ENCODE measurements around the gene RBM28. TPM values are rescaled to one million over a fixed set of nuclear protein-coding genes. Genes with fewer than 3 reads are reported as not detected.

RBM28 gene
- total and polyA plus RNA-seq, 8 donors: 8.1 to 319 (median 25.9) TPM

DNA sequence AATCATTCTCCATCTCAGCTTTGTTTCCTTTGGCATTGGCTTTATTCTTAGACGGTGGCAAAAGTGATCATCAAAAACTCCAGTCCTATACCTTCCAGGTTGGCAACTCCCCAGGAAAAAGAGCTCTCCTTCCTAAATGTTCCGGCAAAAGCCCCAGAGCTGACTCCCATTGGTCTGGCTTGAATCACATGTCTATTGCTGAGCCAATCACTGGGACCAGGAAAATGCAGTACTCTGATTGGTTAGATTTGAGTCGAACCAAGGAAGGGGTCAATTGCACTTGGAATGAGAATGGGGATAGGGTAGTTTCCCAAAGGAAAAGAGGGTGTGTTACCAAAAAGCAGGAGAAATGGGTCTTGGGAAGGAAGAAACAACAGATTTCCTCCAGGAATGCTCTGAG lies 80.3 kb downstream of the RBM28 start:
- no peak for DNase-seq
- H3K9me3 ChIP-seq: no peaks in the 10 kb centered on the region
- H3K4me3 ChIP-seq: no peak overlapping the region
- peak overlapping the region in 2 of 5 donors; percentile 22 to 48 for H3K27ac ChIP-seq
- H3K4me1 ChIP-seq: peaks cover 27 to 57% (median 42%) of the 10 kb centered on the region in 4 donors
- H3K27me3 ChIP-seq: no peaks in the 10 kb centered on the region
- intact Hi-C loops (cut with DNase I; ENCODE audit: low total_unique reads): no loop called here
- H3K36me3 ChIP-seq: no peaks in the 10 kb centered on the region
- 65 to 81% (median 74%) methylated on average over 3 of the region's 3 CpGs for WGBS, 5 donors
- no peak for TF ChIP-seq POLR2AphosphoS5 (IDR thresholded peaks at IDR 0.05)
- no peak for TF ChIP-seq EP300 (IDR thresholded peaks at IDR 0.05)
- no peak for TF ChIP-seq POLR2A (IDR thresholded peaks at IDR 0.05)
- TF ChIP-seq, protein P1, sequence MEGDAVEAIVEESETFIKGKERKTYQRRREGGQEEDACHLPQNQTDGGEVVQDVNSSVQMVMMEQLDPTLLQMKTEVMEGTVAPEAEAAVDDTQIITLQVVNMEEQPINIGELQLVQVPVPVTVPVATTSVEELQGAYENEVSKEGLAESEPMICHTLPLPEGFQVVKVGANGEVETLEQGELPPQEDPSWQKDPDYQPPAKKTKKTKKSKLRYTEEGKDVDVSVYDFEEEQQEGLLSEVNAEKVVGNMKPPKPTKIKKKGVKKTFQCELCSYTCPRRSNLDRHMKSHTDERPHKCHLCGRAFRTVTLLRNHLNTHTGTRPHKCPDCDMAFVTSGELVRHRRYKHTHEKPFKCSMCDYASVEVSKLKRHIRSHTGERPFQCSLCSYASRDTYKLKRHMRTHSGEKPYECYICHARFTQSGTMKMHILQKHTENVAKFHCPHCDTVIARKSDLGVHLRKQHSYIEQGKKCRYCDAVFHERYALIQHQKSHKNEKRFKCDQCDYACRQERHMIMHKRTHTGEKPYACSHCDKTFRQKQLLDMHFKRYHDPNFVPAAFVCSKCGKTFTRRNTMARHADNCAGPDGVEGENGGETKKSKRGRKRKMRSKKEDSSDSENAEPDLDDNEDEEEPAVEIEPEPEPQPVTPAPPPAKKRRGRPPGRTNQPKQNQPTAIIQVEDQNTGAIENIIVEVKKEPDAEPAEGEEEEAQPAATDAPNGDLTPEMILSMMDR (IDR thresholded peaks at IDR 0.05): no peak

DNA sequence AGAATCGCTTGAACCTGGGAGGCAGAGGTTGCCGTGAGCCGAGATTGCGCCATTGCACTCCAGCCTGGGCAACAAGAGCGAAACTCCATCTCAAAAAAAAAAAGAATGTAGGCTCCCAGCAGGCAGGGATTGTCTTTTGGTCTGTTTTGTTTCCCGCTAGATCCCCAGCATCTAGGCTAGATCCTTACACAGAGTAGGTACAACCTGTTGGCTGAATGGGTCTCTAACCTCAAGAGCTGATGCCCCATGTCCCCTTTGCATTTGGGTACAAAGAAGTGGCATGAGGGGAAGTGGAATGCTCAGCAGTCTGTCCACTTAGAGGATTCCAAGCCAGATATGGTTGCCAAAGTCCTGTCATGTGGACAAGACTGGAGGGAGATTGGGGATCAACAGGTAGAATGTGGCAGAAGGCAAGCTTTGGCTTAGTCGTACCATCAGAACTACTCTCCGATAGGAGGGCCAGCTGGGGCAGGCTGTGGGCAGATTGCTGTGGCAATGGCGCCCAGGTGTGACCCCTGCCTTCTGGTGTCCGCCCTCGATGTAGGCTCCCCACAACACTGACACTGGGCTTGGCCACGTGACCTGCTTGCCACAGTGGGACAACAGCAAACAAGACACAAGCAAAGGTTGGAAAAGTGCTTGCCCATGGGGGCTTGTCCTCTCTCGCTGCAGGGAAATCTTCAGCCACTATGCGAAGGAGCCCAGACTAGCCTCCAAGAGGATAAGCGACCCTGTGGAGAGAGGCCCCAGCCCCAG lies 81.3 kb downstream of the RBM28 start:
- Histone ChIP-seq H3K36me3 (no peaks in the 10 kb centered on the region), H3K4me3 (no peak overlapping the region), H3K9me3 (no peaks in the 10 kb centered on the region), H3K27ac (no peak overlapping the region), H3K4me1 (peaks cover 26 to 53% (median 39%) of the 10 kb centered on the region in 4 donors), H3K27me3 (no peaks in the 10 kb centered on the region)
- no peak for DNase-seq
- TF ChIP-seq, protein P1 (IDR thresholded peaks at IDR 0.05): no peak
- no peak for TF ChIP-seq POLR2A (IDR thresholded peaks at IDR 0.05)
- no peak for TF ChIP-seq EP300 (IDR thresholded peaks at IDR 0.05)
- TF ChIP-seq POLR2AphosphoS5 (IDR thresholded peaks at IDR 0.05): no peak
- intact Hi-C loops (cut with DNase I; ENCODE audit: low total_unique reads): no loop called here
- 90 to 97% (median 95%) methylated on average over 15 of the region's 15 CpGs for WGBS, 5 donors

DNA sequence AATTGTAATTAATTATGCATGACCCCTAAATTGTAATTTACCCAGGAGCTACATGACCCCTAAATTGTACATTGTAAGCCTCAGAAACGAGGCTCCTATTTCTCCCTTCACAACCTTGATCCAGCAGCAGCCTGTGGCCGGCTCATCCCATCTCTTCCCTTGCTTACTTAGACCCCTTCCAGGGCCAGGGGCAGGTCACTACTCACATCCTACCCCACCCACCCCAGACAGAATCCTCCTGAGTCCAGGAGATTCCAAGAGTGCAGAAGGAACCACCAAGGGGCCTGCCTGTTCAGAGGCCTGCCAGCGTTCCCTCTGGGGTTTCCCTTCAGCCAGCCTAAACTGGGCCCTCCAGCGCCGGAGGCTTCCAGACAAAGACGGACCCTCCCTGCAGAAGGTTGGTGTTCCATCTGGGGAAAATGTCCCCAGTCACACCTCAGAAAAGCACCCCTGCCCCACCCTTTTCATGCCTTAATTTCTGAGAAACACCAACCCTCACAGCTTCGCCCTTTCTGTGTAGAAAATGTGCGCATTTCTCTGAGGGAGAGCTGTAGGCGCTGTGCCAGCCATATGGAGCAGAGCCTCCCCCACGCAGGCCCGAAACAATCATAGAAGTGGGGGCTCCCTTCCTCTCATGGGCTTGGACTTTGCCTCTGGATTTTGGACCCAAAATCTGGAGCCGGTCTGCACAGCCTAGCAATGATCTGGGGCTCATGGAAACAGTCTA lies 83.5 kb downstream of the RBM28 start:
- H3K27me3 ChIP-seq: no peaks in the 10 kb centered on the region
- TF ChIP-seq POLR2AphosphoS5 (IDR thresholded peaks at IDR 0.05): no peak
- TF ChIP-seq POLR2A (IDR thresholded peaks at IDR 0.05): no peak
- TF ChIP-seq, protein P1 (IDR thresholded peaks at IDR 0.05): no peak
- no peak for TF ChIP-seq EP300 (IDR thresholded peaks at IDR 0.05)
- peaks cover 18 to 39% (median 26%) of the 10 kb centered on the region in 4 donors for H3K4me1 ChIP-seq
- intact Hi-C loops (cut with DNase I; ENCODE audit: low total_unique reads): no loop called here
- no peak overlapping the region for H3K4me3 ChIP-seq
- no peaks in the 10 kb centered on the region for H3K36me3 ChIP-seq
- WGBS, 5 donors: 64 to 83% (median 71%) methylated on average over 10 to 12 of the region's 12 CpGs
- peak overlapping the region; percentile 31 to 69 (median 44) for H3K27ac ChIP-seq
- no peaks in the 10 kb centered on the region for H3K9me3 ChIP-seq
- DNase-seq: no peak

DNA sequence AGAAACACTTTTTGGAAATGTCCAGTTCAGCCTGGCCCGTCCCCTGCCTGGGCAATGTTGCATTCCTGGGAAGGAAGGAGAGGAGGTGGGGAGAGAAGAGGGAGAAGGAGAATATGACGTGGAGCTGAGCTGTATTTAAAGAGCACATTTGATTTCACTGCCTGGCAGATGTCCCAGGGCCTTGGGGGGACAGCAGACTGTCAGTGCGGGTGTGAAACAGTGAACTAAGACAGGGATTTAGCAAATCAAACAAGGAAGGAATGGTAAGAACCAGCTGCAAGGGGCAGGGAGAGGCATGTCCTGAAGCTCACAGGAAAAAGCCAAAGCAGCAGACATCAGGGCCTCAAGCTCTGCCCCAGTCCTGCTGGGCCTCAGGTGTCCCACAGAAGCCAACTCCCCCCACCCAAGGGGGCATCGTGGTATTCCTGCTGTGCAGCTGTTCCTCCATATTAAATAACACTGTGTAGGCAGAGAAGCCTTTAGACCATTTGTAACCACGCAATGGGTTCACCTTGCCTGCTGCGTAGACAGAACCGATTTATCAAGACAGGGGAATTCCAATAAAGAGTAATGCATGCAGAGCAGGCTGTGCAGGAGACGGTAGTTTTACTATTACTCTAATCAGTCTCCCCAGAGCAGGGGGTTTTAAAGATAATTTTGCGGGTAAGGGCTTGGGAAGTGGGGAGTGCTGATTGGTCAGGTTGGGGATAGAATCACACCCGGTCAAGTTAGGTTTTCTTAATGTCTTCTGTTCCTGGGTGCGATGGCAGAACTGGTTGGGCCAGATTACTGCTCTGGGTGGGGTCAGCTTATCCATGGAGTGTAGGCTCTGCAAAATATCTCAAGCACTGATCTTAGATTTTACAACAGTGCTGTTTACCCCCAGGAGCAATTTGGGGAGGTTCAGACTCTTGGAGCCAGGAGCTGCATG lies 84.3 kb downstream of the RBM28 start:
- intact Hi-C loops (cut with DNase I; ENCODE audit: low total_unique reads): no loop called here
- no peaks in the 10 kb centered on the region for H3K9me3 ChIP-seq
- WGBS, 5 donors: 28 to 44% (median 34%) methylated on average over 11 of the region's 11 CpGs
- H3K4me1 ChIP-seq: peaks cover 10 to 30% (median 24%) of the 10 kb centered on the region in 4 donors
- no peak for TF ChIP-seq EP300 (IDR thresholded peaks at IDR 0.05)
- no peak for TF ChIP-seq POLR2AphosphoS5 (IDR thresholded peaks at IDR 0.05)
- TF ChIP-seq, protein P1 (IDR thresholded peaks at IDR 0.05): no peak
- TF ChIP-seq POLR2A (IDR thresholded peaks at IDR 0.05): no peak
- H3K4me3 ChIP-seq: no peak overlapping the region
- peak overlapping the region; percentile 31 to 69 (median 47) for H3K27ac ChIP-seq
- DNase-seq: peak; percentile 76 to 79
- no peaks in the 10 kb centered on the region for H3K36me3 ChIP-seq
- no peaks in the 10 kb centered on the region for H3K27me3 ChIP-seq
